SK-N-SH treated with all-trans-retinoic acid at 6 μM for 48 hours (cell line): Measurements from ENCODE around the gene LTBP2.

Source experiments
- ATAC-seq: fragments of 200-7000 bp; cut with Tn5 transposase; 3 replicates; pipeline ENCODE4 v1.9.1; 2020; ENCODE audit warnings: mild to moderate bottlenecking, moderate library complexity
- ARNTL ChIP-seq: fragments of 450-650 bp; formaldehyde crosslinking; IDR thresholded peaks from 2 replicates; pipeline ENCODE4 v1.5.0; 2020; ENCODE audit warnings: low read depth, mild to moderate bottlenecking, moderate library complexity, borderline replicate concordance
- BACH2 ChIP-seq: fragments of 250-450 bp; sonication (Bioruptor Pico); IDR thresholded peaks from 2 replicates; pipeline ENCODE4 v1.9.0; 2021; ENCODE audit warnings: mild to moderate bottlenecking, borderline replicate concordance
- CREB5 ChIP-seq: fragments of 250-450 bp; sonication (Bioruptor Pico); IDR thresholded peaks from 2 replicates; pipeline ENCODE4 v1.5.1; 2020; ENCODE audit warnings: low read depth, mild to moderate bottlenecking, moderate library complexity
- CSRNP3 ChIP-seq: fragments of 250-450 bp; sonication (Bioruptor Pico); IDR thresholded peaks from 2 replicates; pipeline ENCODE4 v1.5.1; 2021; ENCODE audit warnings: mild to moderate bottlenecking, moderate library complexity
- ESRRG ChIP-seq: fragments of 250-450 bp; sonication (Bioruptor Pico); IDR thresholded peaks from 2 replicates; pipeline ENCODE4 v1.6.1; 2021; ENCODE audit warnings: mild to moderate bottlenecking
- GLIS3 ChIP-seq: fragments of 250-450 bp; sonication (Bioruptor Pico); IDR thresholded peaks from 2 replicates; pipeline ENCODE4 v1.5.0; 2020; ENCODE audit warnings: mild to moderate bottlenecking, moderate library complexity
- ISL1 ChIP-seq: fragments of 250-450 bp; sonication (Bioruptor Pico); IDR thresholded peaks from 2 replicates; pipeline ENCODE4 v2.1.2; 2022; ENCODE audit warnings: mild to moderate bottlenecking, moderate library complexity
- OSR1 ChIP-seq: fragments of 250-450 bp; sonication (Bioruptor Pico); IDR thresholded peaks from 2 replicates; pipeline ENCODE4 v1.8.0; 2022; ENCODE audit warnings: moderate library complexity, mild to moderate bottlenecking, inconsistent platforms
- RARB ChIP-seq: fragments of 250-450 bp; sonication (Bioruptor Pico); IDR thresholded peaks from 2 replicates; pipeline ENCODE4 v1.8.0; 2021; ENCODE audit warnings: mild to moderate bottlenecking, moderate library complexity
- TCF4 ChIP-seq: fragments of 250-450 bp; sonication (Bioruptor Pico); IDR thresholded peaks from 2 replicates; pipeline ENCODE4 v1.8.0; 2021; ENCODE audit warnings: mild to moderate bottlenecking, moderate library complexity, borderline replicate concordance
- TOX ChIP-seq: fragments of 250-450 bp; sonication (Bioruptor Pico); IDR thresholded peaks from 2 replicates; pipeline ENCODE4 v1.8.0; 2021; ENCODE audit warnings: mild to moderate bottlenecking, moderate library complexity, borderline replicate concordance
- ZFP3 ChIP-seq: fragments of 250-450 bp; sonication (Bioruptor Pico); IDR thresholded peaks from 2 replicates; pipeline ENCODE4 v1.5.0; 2020; ENCODE audit warnings: mild to moderate bottlenecking, moderate library complexity
- ZFP30 ChIP-seq: fragments of 450-650 bp; formaldehyde crosslinking; IDR thresholded peaks from 2 replicates; pipeline ENCODE4 v1.5.0; 2022; ENCODE audit warnings: mild to moderate bottlenecking, moderate library complexity
- ZNF565 ChIP-seq: fragments of 450-650 bp; formaldehyde crosslinking; conservative IDR thresholded peaks from 2 replicates; pipeline ENCODE4 v1.5.0; 2020; ENCODE audit warnings: low read depth, mild to moderate bottlenecking, moderate library complexity
- ZNF70 ChIP-seq: fragments of 450-650 bp; formaldehyde crosslinking; IDR thresholded peaks from 2 replicates; pipeline ENCODE4 v1.5.0; 2020; ENCODE audit warnings: mild to moderate bottlenecking, moderate library complexity
- TF ChIP-seq, protein P1 (sequence below): fragments of 250-450 bp; sonication (Bioruptor Pico); IDR thresholded peaks from 2 replicates; pipeline ENCODE4 v1.5.0; 2020; ENCODE audit warnings: mild to moderate bottlenecking, moderate library complexity
- TF ChIP-seq, protein P2 (sequence below): fragments of 250-450 bp; sonication (Bioruptor Pico); IDR thresholded peaks from 2 replicates; pipeline ENCODE4 v1.8.0; 2020; ENCODE audit warnings: mild to moderate bottlenecking, moderate library complexity, borderline replicate concordance
- TF ChIP-seq, protein P3 (sequence below): fragments of 250-450 bp; sonication (Bioruptor Pico); IDR thresholded peaks from 2 replicates; pipeline ENCODE4 v1.8.0; 2021; ENCODE audit warnings: low read depth, mild to moderate bottlenecking, moderate library complexity, borderline replicate concordance

The LTBP2 gene

GRCh38 chr14:74555476-74556050, 56.5 kb downstream of the LTBP2 start:
- TF ChIP-seq TCF4: no peak
- TF ChIP-seq ISL1 (CRISPR knock-in tag): no peak
- TF ChIP-seq, protein P1, sequence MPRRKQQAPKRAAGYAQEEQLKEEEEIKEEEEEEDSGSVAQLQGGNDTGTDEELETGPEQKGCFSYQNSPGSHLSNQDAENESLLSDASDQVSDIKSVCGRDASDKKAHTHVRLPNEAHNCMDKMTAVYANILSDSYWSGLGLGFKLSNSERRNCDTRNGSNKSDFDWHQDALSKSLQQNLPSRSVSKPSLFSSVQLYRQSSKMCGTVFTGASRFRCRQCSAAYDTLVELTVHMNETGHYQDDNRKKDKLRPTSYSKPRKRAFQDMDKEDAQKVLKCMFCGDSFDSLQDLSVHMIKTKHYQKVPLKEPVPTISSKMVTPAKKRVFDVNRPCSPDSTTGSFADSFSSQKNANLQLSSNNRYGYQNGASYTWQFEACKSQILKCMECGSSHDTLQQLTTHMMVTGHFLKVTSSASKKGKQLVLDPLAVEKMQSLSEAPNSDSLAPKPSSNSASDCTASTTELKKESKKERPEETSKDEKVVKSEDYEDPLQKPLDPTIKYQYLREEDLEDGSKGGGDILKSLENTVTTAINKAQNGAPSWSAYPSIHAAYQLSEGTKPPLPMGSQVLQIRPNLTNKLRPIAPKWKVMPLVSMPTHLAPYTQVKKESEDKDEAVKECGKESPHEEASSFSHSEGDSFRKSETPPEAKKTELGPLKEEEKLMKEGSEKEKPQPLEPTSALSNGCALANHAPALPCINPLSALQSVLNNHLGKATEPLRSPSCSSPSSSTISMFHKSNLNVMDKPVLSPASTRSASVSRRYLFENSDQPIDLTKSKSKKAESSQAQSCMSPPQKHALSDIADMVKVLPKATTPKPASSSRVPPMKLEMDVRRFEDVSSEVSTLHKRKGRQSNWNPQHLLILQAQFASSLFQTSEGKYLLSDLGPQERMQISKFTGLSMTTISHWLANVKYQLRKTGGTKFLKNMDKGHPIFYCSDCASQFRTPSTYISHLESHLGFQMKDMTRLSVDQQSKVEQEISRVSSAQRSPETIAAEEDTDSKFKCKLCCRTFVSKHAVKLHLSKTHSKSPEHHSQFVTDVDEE (CRISPR knock-in tag): no peak
- TF ChIP-seq, protein P2, sequence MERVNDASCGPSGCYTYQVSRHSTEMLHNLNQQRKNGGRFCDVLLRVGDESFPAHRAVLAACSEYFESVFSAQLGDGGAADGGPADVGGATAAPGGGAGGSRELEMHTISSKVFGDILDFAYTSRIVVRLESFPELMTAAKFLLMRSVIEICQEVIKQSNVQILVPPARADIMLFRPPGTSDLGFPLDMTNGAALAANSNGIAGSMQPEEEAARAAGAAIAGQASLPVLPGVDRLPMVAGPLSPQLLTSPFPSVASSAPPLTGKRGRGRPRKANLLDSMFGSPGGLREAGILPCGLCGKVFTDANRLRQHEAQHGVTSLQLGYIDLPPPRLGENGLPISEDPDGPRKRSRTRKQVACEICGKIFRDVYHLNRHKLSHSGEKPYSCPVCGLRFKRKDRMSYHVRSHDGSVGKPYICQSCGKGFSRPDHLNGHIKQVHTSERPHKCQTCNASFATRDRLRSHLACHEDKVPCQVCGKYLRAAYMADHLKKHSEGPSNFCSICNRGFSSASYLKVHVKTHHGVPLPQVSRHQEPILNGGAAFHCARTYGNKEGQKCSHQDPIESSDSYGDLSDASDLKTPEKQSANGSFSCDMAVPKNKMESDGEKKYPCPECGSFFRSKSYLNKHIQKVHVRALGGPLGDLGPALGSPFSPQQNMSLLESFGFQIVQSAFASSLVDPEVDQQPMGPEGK: no peak
- no peak for TF ChIP-seq CSRNP3 (CRISPR knock-in tag)
- TF ChIP-seq OSR1 (CRISPR knock-in tag): no peak
- TF ChIP-seq ZFP30: no peak
- TF ChIP-seq ZNF70: no peak
- TF ChIP-seq CREB5: no peak
- TF ChIP-seq ZFP3: no peak
- no peak for TF ChIP-seq ESRRG (CRISPR knock-in tag)
- TF ChIP-seq, protein P3, sequence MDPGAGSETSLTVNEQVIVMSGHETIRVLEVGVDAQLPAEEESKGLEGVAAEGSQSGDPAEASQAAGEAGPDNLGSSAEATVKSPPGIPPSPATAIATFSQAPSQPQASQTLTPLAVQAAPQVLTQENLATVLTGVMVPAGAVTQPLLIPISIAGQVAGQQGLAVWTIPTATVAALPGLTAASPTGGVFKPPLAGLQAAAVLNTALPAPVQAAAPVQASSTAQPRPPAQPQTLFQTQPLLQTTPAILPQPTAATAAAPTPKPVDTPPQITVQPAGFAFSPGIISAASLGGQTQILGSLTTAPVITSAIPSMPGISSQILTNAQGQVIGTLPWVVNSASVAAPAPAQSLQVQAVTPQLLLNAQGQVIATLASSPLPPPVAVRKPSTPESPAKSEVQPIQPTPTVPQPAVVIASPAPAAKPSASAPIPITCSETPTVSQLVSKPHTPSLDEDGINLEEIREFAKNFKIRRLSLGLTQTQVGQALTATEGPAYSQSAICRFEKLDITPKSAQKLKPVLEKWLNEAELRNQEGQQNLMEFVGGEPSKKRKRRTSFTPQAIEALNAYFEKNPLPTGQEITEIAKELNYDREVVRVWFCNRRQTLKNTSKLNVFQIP (CRISPR knock-in tag): no peak
- no peak for TF ChIP-seq ZNF565
- TF ChIP-seq RARB (CRISPR knock-in tag): no peak
- no peak for TF ChIP-seq ARNTL (CRISPR knock-in tag)
- TF ChIP-seq TOX (CRISPR knock-in tag): no peak
- TF ChIP-seq, all 23 proteins: peak for 0
- ATAC-seq: no peak

GRCh38 chr14:74554742-74555362, 57.2 kb downstream of the LTBP2 start:
- ATAC-seq: no peak
- TF ChIP-seq BACH2 (CRISPR knock-in tag) (no peak), GLIS3 (CRISPR knock-in tag) (no peak), ZFP3 (no peak), ARNTL (CRISPR knock-in tag) (no peak)
- TF ChIP-seq, protein P2: no peak
- TF ChIP-seq, protein P1 (CRISPR knock-in tag): no peak
